HEK293T (cell line): ENCODE results near the gene GRIP1.

Experiments used
- CTCF ChIA-PET: fragments of 350-600 bp; formaldehyde crosslinking; extraction: SDS; loops from one replicate; lab custom pipeline; 2021; ENCODE audit warnings: antibody characterized with exemption, inconsistent platforms; lab: Yijun Ruan, JAX
- POLR2A ChIA-PET: fragments of 350-600 bp; formaldehyde crosslinking; extraction: SDS; loops from one replicate; lab custom pipeline; 2020; ENCODE audit warnings: antibody characterized with exemption, inconsistent platforms; lab: Yijun Ruan, JAX
- DNase-seq: peaks from one replicate; pipeline ENCODE4 v3.0.0; 2012; ENCODE audit warnings: mixed read lengths; ENCODE audit errors: extremely low spot score
- ARNT ChIP-seq: fragments of 450-650 bp; IDR thresholded peaks from 2 replicates; pipeline ENCODE4 v1.6.1; 2017; ENCODE audit warnings: mild to moderate bottlenecking
- BHLHE40 ChIP-seq: fragments of 450-650 bp; IDR thresholded peaks from 2 replicates; pipeline ENCODE4 v1.6.1; 2016; ENCODE audit warnings: mild to moderate bottlenecking, moderate library complexity, borderline replicate concordance
- CTBP1 ChIP-seq: fragments of 450-650 bp; IDR thresholded peaks from 2 replicates; pipeline ENCODE4 v1.6.1; 2016; ENCODE audit warnings: borderline replicate concordance
- ELF4 ChIP-seq: fragments of 450-650 bp; IDR thresholded peaks from 2 replicates; pipeline ENCODE4 v1.6.1; 2017; ENCODE audit warnings: antibody characterized with exemption
- FOXA1 ChIP-seq: fragments of 450-650 bp; IDR thresholded peaks from 2 replicates; pipeline ENCODE4 v1.6.1; 2016; ENCODE audit warnings: mild to moderate bottlenecking
- FOXK2 ChIP-seq: fragments of 450-650 bp; IDR thresholded peaks from 2 replicates; pipeline ENCODE4 v1.6.1; 2016; ENCODE audit warnings: mild to moderate bottlenecking
- FOXM1 ChIP-seq: fragments of 450-650 bp; IDR thresholded peaks from 2 replicates; pipeline ENCODE4 v1.6.1; 2017; ENCODE audit warnings: mild to moderate bottlenecking, borderline replicate concordance
- HDGF ChIP-seq: fragments of 450-650 bp; IDR thresholded peaks from 2 replicates; pipeline ENCODE4 v1.6.1; 2017; ENCODE audit warnings: antibody characterized with exemption, borderline replicate concordance
- L3MBTL2 ChIP-seq: fragments of 450-650 bp; conservative IDR thresholded peaks from 2 replicates; pipeline ENCODE4 v1.6.1; 2016; ENCODE audit warnings: mild to moderate bottlenecking
- LEF1 ChIP-seq: fragments of 450-650 bp; IDR thresholded peaks from 2 replicates; pipeline ENCODE4 v1.6.1; 2017; ENCODE audit warnings: mild to moderate bottlenecking, borderline replicate concordance
- NFRKB ChIP-seq: fragments of 450-650 bp; IDR thresholded peaks from 2 replicates; pipeline ENCODE4 v1.6.1; 2016; ENCODE audit warnings: mild to moderate bottlenecking, moderate library complexity
- PKNOX1 ChIP-seq: fragments of 450-650 bp; IDR thresholded peaks from 2 replicates; pipeline ENCODE4 v1.6.1; 2016
- SP1 ChIP-seq: fragments of 450-650 bp; IDR thresholded peaks from 2 replicates; pipeline ENCODE4 v1.6.1; 2017
- SUZ12 ChIP-seq: fragments of 450-650 bp; IDR thresholded peaks from 2 replicates; pipeline ENCODE4 v1.6.1; 2016; ENCODE audit warnings: mild to moderate bottlenecking
- TARDBP ChIP-seq: fragments of 450-650 bp; IDR thresholded peaks from 2 replicates; pipeline ENCODE4 v1.6.1; 2016
- ZNF384 ChIP-seq: fragments of 450-650 bp; IDR thresholded peaks from 2 replicates; pipeline ENCODE4 v1.6.1; 2016

GRIP1 gene

DNA sequence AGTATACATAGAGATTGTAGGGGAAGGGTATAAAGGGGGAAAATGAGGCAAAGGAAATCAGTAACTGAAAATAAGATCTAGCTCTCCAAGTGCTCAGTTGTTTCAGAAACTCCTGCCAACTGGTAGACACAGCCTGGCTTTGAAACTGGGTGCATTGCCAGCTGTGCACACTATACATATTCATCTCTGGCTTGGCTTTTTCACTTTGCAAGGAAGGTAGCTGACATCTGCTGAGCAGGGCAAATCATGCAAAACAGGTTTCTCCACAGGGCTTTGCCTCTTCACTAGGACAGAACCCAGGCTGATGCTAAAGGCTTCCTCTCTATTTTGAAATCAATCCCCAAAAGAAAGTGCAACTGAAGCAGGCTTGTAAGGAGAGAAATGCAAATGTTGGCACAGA is 275.1 kb downstream of the GRIP1 start:
- CTCF ChIA-PET, result no interaction called here
- POLR2A ChIA-PET, result no interaction called here

DNA sequence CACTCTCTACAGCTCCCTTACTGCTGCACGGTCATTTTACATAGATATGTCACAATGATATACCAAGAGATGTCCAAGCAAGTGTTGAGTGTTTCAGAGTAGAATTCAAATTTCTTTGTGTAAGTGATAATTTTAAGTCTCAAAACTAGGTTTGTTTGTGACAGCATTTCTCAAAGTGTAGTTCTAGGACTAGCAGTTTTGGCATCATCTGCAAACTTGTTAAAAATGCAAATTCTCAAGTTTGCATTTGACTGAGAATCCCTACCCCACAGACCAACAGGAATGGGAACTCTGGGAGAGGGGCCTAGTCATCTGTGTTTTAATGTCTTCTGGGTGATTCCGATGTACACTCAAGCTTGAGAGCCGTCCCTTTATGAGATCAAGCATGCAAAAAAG is 279.0 kb downstream of the GRIP1 start:
- ChIA-PET POLR2A (no interaction called here), CTCF (no interaction called here)
- DNase-seq, result no peak
- TF ChIP-seq FOXK2 (no peak), PKNOX1 (no peak), BHLHE40 (no peak), ZNF384 (no peak), NFRKB (no peak), LEF1 (no peak), FOXM1 (no peak), ELF4 (no peak), HDGF (no peak), SP1 (no peak), L3MBTL2 (no peak), CTBP1 (no peak), SUZ12 (no peak), FOXA1 (no peak), ARNT (no peak), TARDBP (no peak)

More for the DNA sequence above, 275.1 kb downstream of the GRIP1 start:
- TF ChIP-seq ELF4, result no peak
- no peak for TF ChIP-seq L3MBTL2
- TF ChIP-seq SP1, result no peak
- TF ChIP-seq FOXM1, result no peak
- TF ChIP-seq HDGF, result no peak
- no peak for TF ChIP-seq PKNOX1
- no peak for TF ChIP-seq BHLHE40
- TF ChIP-seq FOXK2, result no peak
- no peak for TF ChIP-seq NFRKB
- no peak for TF ChIP-seq FOXA1
- TF ChIP-seq LEF1, result no peak
- no peak for TF ChIP-seq TARDBP
- TF ChIP-seq ZNF384, result no peak
- TF ChIP-seq ARNT, result no peak
- TF ChIP-seq CTBP1, result no peak
- TF ChIP-seq SUZ12, result no peak
- DNase-seq, result no peak

DNA sequence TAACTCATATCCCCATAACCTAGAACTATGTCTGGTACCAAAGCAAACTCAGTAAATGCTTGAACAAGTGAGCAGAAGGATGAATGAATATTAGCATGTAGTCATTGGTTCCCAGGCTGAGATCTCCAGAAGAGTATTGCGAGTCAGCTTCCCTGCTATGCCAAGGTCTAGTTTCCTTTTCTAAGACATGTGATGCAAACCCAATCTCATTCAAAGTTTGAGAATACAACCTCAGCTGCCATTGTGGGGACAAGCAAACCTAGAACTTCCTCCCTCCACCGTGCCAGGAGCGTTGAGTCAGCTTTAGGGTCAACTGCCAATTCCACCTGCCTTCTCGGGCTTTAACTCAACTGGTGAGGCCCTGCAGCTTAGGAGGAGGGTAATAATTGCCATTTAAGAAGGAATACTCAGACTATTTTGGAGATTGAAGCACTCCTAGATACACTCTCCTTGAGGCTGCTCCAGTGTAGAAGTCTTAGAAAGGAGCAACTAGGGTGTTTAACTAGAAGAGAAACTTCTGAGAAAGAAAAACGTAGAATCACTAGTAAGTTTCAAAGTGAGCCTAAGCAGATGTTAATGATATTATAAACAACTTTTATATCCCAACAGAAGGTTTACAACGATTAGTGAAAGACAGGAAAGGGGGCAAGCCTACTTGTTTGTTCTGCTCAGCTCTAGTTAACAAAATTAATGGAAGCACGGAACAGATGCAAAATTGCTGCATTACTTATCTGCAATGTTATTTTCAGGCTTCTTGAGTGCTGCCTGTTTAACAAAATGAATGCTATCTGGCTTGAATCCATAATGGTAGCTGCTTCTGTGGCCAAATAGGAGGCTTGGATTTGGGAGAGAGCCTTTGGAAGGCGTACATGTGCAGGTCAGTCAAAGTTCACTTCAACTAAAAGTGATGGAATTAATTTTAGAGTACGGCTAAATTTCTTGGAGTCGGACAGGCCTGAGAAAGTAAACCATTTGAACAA is 279.7 kb downstream of the GRIP1 start:
- no peak for TF ChIP-seq LEF1
- TF ChIP-seq SUZ12, result no peak
- TF ChIP-seq TARDBP, result no peak
- no peak for TF ChIP-seq ELF4
- TF ChIP-seq CTBP1, result no peak
- TF ChIP-seq FOXM1, result no peak
- no peak for TF ChIP-seq ARNT
- TF ChIP-seq SP1, result no peak
- TF ChIP-seq HDGF, result no peak
- TF ChIP-seq BHLHE40, result no peak
- TF ChIP-seq NFRKB, result no peak
- no peak for TF ChIP-seq FOXK2
- no peak for TF ChIP-seq PKNOX1
- TF ChIP-seq ZNF384, result no peak
- no peak for TF ChIP-seq L3MBTL2
- ChIA-PET POLR2A (no interaction called here), CTCF (no interaction called here)
- DNase-seq, result no peak

- TF ChIP-seq LEF1, result no peak
- no peak for TF ChIP-seq FOXM1
- TF ChIP-seq FOXA1, result no peak
- no peak for TF ChIP-seq FOXK2
- no peak for TF ChIP-seq PKNOX1
- TF ChIP-seq ZNF384, result no peak
- no peak for TF ChIP-seq ELF4
- TF ChIP-seq SUZ12, result no peak
- no peak for TF ChIP-seq NFRKB
- TF ChIP-seq SP1, result no peak
- no peak for TF ChIP-seq TARDBP
- CTCF ChIA-PET, result no interaction called here
- DNase-seq, result no peak
- POLR2A ChIA-PET, result no interaction called here
Measured at GRCh38 chr12:66397574-66398290, 281.1 kb downstream of the GRIP1 start.

DNA sequence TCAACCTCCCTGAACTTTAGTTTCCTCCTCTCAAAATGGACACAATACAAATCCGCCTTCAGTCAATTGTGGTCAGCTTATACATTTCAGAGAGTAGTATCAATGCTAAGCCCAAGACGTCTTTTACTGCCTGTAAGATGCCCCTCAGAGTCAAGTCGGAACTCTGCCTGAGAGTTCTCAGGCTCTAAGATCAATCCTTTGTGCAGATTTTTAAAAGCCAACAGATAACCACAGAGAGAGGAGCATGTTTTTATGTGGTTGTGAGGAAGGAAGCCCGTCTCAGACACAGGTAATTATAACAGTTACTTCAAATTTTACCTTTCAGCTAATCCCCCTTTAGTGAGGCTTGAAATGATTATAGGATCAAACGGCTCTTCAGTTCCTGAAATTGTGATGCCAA is 285.0 kb downstream of the GRIP1 start:
- TF ChIP-seq L3MBTL2 (no peak), SUZ12 (no peak), ELF4 (no peak), HDGF (no peak)
- no peak for DNase-seq
- ChIA-PET POLR2A (no interaction called here), CTCF (no interaction called here)
